Measurements from ENCODE around the gene GPR37.

GPR37 gene

GRCh38 chr7:124723012-124723411 is 42.6 kb downstream of the GPR37 start:
- no peak for DNase-seq

GRCh38 chr7:124722292-124722691 is 43.3 kb downstream of the GPR37 start:
- no peak for DNase-seq

- DNase-seq: no peak
These were observed 45.4 kb downstream of the GPR37 start for GRCh38 chr7:124720195-124720594.

GRCh38 chr7:124718032-124718766 is 47.4 kb downstream of the GPR37 start:
- DNase-seq: no peak

GRCh38 chr7:124716894-124717293 is 48.7 kb downstream of the GPR37 start:
- no peak for DNase-seq

GRCh38 chr7:124713086-124713485 is 52.5 kb downstream of the GPR37 start:
- no peak for DNase-seq

GRCh38 chr7:124712017-124712416 is 53.6 kb downstream of the GPR37 start:
- no peak for DNase-seq

- no peak for DNase-seq
These were observed 63.2 kb downstream of the GPR37 start for GRCh38 chr7:124702385-124702784.

- DNase-seq: no peak
These were observed 63.6 kb downstream of the GPR37 start for GRCh38 chr7:124701955-124702354.

GRCh38 chr7:124700655-124701054 is 64.9 kb downstream of the GPR37 start:
- DNase-seq: no peak

- DNase-seq: no peak
These were observed 66.6 kb downstream of the GPR37 start for GRCh38 chr7:124698964-124699363.

GRCh38 chr7:124697746-124698145 is 67.8 kb downstream of the GPR37 start:
- DNase-seq: no peak
